ENCODE results near the gene GATA2.

The GATA2 gene

GRCh38 chr3:128492671-128493569 lies at the start of gene GATA2:
TSS of gene GATA2 (minus strand) at chr3:128493201. CDS start at chr3:128487031, 6,170 bp downstream.
- DNase-seq (ENCODE audit: low spot score) = no peak

- no peak for DNase-seq (ENCODE audit: low spot score)
These were observed 48.2 kb upstream of the GATA2 start for GRCh38 chr3:128541246-128541645.

- DNase-seq (ENCODE audit: low spot score) = no peak
These were observed 46.4 kb upstream of the GATA2 start for GRCh38 chr3:128539376-128539775.

- DNase-seq (ENCODE audit: low spot score) = no peak
These were observed 44.2 kb upstream of the GATA2 start for GRCh38 chr3:128537091-128537703.

GRCh38 chr3:128532012-128532983 lies 39.3 kb upstream of the GATA2 start:
- DNase-seq (ENCODE audit: low spot score) = no peak

GRCh38 chr3:128524374-128525299 lies 31.6 kb upstream of the GATA2 start:
- DNase-seq (ENCODE audit: low spot score) = no peak

- DNase-seq (ENCODE audit: low spot score) = no peak
These were observed 30.6 kb upstream of the GATA2 start for GRCh38 chr3:128523591-128523990.

GRCh38 chr3:128521715-128522114 lies 28.7 kb upstream of the GATA2 start:
- no peak for DNase-seq (ENCODE audit: low spot score)

GRCh38 chr3:128518587-128519490 lies 25.8 kb upstream of the GATA2 start:
- no peak for DNase-seq (ENCODE audit: low spot score)

- DNase-seq (ENCODE audit: low spot score) = no peak
These were observed 24.6 kb upstream of the GATA2 start for GRCh38 chr3:128517648-128518047.

GRCh38 chr3:128515967-128516366 lies 23.0 kb upstream of the GATA2 start:
- no peak for DNase-seq (ENCODE audit: low spot score)

- no peak for DNase-seq (ENCODE audit: low spot score)
These were observed 15.9 kb upstream of the GATA2 start for GRCh38 chr3:128508852-128509251.

GRCh38 chr3:128506754-128507153 lies 13.8 kb upstream of the GATA2 start:
- DNase-seq (ENCODE audit: low spot score) = no peak

GRCh38 chr3:128505771-128506170 lies 12.8 kb upstream of the GATA2 start:
- no peak for DNase-seq (ENCODE audit: low spot score)

GRCh38 chr3:128504963-128505730 lies 12.1 kb upstream of the GATA2 start:
- DNase-seq (ENCODE audit: low spot score) = no peak

GRCh38 chr3:128504533-128504915 lies 11.5 kb upstream of the GATA2 start:
- no peak for DNase-seq (ENCODE audit: low spot score)

GRCh38 chr3:128503751-128504532 lies 10.9 kb upstream of the GATA2 start:
- no peak for DNase-seq (ENCODE audit: low spot score)

GRCh38 chr3:128503164-128503651 lies 10.2 kb upstream of the GATA2 start:
- DNase-seq (ENCODE audit: low spot score) = no peak

Measured in AG08395 (cell line).